GM20000 (cell line): ENCODE data around the gene KRTAP10-12.

Experiments
- DNase-seq: peaks from one replicate; pipeline ENCODE4 v3.0.0; 2012; ENCODE audit warnings: low spot score
- TF ChIP-seq, protein P1 (sequence below): IDR thresholded peaks from 2 replicates; pipeline ENCODE4 v1.5.1; 2012; ENCODE audit warnings: mild to moderate bottlenecking, control low read depth; ENCODE audit errors: extremely low read depth, missing control alignments

KRTAP10-12 gene

DNA sequence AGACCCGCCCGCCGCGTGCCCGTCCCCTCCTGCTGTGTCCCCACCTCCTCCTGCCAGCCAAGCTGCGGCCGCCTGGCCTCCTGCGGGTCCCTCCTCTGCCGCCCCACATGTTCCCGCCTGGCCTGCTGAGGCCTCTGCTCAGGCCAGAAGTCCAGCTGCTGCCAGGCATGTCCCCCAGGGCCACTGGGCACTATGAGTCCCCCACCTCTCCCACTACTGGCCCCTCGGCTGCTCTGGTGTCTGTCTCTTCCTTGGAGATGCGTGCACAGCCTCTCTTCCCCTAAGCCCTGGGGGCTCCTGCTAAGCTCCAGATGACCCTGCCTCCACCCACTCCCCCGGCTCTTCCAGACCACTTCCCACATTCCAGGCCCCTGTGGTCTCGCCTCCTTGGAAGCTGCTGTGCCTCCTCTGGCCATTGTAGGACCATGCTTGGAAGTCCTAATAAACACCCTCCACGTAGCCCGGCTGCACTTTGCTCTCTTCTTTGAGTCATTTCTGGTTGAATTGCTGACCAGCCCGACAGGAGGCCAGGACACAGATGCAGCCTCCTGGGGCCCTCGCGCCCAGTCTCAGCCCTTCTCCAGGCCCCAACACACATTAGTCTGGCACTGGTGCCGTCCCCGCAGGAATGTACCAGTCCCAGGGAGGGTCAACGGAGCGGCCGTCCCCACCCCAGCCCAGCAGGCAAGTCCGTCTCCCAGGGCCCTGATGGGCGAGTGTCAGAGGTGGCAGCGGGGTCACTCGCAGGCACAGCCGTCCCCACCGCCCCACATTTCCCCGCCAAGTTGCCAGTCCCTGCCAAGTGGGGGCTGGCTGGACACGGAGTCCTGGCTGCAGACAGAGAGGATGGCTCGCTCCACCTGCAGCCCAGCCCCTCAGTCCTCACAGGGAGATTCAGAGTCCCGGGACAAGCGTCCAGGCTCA is 1.1 kb downstream of the KRTAP10-12 start:
- DNase-seq: peak; percentile 21
- TF ChIP-seq, protein P1, sequence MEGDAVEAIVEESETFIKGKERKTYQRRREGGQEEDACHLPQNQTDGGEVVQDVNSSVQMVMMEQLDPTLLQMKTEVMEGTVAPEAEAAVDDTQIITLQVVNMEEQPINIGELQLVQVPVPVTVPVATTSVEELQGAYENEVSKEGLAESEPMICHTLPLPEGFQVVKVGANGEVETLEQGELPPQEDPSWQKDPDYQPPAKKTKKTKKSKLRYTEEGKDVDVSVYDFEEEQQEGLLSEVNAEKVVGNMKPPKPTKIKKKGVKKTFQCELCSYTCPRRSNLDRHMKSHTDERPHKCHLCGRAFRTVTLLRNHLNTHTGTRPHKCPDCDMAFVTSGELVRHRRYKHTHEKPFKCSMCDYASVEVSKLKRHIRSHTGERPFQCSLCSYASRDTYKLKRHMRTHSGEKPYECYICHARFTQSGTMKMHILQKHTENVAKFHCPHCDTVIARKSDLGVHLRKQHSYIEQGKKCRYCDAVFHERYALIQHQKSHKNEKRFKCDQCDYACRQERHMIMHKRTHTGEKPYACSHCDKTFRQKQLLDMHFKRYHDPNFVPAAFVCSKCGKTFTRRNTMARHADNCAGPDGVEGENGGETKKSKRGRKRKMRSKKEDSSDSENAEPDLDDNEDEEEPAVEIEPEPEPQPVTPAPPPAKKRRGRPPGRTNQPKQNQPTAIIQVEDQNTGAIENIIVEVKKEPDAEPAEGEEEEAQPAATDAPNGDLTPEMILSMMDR: no peak

DNA sequence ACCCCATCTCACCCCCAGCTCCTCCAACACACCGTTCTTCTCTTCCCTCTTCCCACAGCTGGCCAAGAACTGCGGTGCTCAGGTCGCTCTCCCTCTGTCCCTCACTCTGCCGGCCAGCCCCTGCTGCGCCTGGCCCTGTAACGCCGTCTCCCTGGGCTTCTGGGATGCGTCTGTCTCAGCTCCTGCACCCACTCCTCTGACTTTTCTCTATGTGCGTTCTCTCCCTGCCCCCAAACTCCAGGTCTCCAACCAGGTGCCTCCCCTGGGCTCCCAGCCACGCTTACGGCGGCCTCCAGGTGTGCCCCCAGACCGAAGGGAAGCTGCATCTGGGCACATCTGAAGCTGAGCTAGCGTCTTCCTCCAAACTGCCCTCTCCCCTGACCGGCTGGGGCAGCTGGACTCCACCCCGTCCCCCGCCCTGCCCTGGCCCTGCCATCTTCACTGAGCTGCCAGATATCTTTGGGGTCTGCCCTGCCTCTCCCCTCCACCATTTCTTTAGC is 2.6 kb downstream of the KRTAP10-12 start:
- DNase-seq: peak; percentile 14
- TF ChIP-seq, protein P1: no peak

DNA sequence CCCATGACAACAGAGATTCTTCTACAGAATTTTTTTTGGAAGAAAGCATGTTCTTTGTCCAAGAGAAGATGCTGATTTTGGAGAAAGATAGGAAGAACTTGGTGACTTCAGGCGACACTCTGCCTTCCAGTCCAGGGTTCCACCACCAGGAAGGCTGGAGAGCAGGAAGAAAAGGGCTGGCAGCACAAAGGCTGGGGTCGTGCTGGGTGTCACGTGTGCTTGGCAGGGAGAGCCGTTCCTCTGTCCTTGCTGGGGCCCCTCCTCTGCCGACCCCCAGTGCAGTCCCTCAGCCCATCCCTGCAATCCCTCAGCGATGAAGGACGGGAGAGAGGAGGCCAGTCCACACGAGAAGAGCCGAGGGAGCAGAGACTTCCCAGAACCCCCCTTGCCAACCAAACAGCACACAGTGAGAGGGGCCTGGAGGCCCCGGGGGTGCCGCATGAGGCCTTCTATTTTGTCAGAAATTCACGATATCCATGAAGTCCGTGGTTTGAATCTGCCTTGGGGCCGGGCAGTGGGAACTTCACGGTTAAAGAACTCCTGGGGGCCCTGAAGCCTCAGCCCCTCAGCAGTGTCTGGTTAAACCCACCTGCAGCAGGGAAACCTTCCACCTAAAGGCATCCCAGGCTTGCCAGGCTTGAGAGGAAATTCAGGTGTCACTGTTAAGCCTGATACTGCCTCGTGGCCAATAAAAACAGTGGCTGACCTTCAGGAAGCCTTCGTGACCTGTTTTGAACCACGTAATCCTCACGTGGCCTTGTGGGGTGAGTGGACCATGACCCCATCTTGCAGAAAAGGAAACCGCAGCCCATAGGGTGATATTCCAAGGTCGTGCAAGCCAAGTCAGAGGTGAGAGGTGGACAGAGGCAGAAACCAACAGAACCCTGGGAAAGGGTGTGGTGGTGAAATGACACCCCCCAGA is 3.4 kb downstream of the KRTAP10-12 start:
- DNase-seq: peak; percentile 15
- TF ChIP-seq, protein P1: no peak

DNA sequence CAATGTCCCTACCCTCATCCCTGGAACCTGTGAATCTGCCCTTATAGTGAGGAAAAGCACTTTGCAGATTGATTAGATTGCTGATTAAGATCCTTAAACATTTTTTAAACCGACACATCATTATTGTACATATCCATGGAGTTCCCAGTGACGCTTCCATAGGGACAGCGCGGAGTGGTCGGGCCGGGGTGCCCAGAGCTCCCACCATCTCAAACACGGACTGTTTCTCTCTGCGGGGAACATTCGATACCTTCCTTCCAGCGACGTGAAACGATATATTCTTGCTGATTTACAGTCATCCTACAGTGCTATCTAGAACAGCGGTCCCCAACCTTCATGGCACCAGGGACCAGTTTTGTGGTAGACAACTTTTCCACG is 4.0 kb downstream of the KRTAP10-12 start:
- DNase-seq: no peak
- TF ChIP-seq, protein P1: no peak

DNA sequence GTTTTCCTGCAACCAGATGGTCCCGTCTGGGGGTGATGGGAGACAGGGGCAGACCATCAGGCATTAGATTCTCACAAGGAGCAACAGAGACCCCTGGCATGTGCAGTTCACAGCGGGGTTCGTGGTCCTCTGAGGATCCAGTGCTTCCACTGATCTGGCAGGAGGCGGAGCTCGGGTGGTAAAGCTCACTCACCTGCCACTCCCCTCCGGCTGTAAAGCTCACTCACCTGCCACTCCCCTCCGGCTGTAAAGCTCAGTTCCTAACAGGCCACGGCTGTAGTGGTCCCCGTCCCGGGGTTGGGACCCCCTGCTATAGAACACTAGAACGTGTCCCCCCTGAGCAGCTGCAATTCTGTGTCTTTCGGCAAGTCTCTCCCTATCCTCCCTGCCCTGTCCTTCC is 4.6 kb downstream of the KRTAP10-12 start:
- DNase-seq: no peak
- TF ChIP-seq, protein P1: no peak

DNA sequence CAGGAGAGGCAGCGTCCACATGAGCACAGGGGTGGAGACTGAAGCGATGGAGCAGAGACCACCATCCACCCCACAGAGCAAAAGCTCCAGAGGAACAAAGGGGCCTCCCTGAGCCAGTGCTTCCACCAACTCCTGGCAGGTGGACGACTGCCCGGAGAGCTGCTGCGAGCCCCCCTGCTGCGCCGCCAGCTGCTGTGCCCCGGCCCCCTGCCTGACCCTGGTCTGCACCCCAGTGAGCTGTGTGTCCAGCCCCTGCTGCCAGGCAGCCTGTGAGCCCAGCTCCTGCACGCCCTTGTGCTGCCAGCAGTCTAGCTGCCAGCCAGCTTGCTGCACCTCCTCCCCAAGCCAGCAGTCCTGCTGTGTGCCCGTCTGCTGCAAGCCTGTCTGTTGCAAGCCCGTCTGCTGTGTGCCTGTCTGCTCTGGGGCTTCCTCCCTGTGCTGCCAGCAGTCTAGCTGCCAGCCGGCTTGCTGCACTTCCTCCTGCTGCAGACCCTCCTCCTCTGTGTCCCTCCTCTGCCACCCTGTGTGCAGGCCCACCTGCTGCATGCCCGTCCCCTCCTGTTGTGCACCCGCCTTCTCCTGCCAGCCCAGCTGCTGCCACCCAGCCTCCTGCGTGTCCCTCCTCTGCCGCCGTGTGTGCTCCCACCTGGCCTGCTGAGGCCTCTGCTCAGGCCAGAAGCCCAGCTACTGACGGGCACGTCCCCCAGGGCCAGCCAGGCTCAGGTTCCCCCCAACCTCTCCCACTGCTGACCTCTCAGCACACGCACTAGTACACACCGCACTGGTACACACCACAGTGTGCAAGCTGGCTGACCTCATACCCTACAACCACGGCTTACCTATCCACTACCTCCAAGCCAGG is 5.4 kb downstream of the KRTAP10-12 start:
- DNase-seq: no peak
- TF ChIP-seq, protein P1: no peak
